Mesangial cell (primary cell): ENCODE results near the gene TMEM39A. TPM values are rescaled to one million over a fixed set of nuclear protein-coding genes. Genes with fewer than 3 reads are reported as not detected.

Source experiments
- total RNA-seq: library from RNA; depleted of rRNA; stranded (reverse); fragments of >200 nt; gene quantifications from 2 replicates; pipeline ENCODE4 v1.2.3, GENCODE V29; 2015

Gene TMEM39A
- 13.7 and 21.9 TPM in 2 replicates for total RNA-seq

GRCh38 chr3:119463171-119464169 is at the start of gene TMEM39A:
Gene TMEM39A (minus strand): TSS chr3:119463615. CDS start chr3:119462074, 1,541 bp downstream.

GRCh38 chr3:119498186-119499011 is 35.0 kb upstream of the TMEM39A start, which contains the start of gene TIMMDC1:
Gene TIMMDC1 (plus strand): TSS chr3:119498547. CDS start chr3:119498734, 187 bp downstream.

Other genes with a start within 250 kb of the TMEM39A start
- gene B4GALT4, start 222.7 kb downstream of the TMEM39A start, total RNA-seq, result 20.4 TPM in 2 replicates
- gene ARHGAP31, start 169.2 kb downstream of the TMEM39A start, total RNA-seq, result 13.4 and 13.6 TPM in 2 replicates
- gene POGLUT1, start 5.3 kb upstream of the TMEM39A start, total RNA-seq, result 8.5 TPM in 2 replicates
- gene TIMMDC1, start 34.9 kb upstream of the TMEM39A start, total RNA-seq, result 52.1 and 74.0 TPM in 2 replicates
- not detected in 2 replicates for gene CD80, start 96.0 kb upstream of the TMEM39A start, total RNA-seq
- gene ADPRH, start 115.9 kb upstream of the TMEM39A start, total RNA-seq, result 5.4 and 8.1 TPM in 2 replicates
- 0.16 and 3.9 TPM in 2 replicates for gene PLA1A, start 134.3 kb upstream of the TMEM39A start, total RNA-seq
- under 0.01 TPM in 1 of 2 replicates, not detected in the other for gene POPDC2, start 197.0 kb upstream of the TMEM39A start, total RNA-seq
- gene COX17, start 213.8 kb upstream of the TMEM39A start, total RNA-seq, result 6.7 and 22.8 TPM in 2 replicates
- gene CFAP91, start 239.4 kb upstream of the TMEM39A start, total RNA-seq, result 2.0 and 3.2 TPM in 2 replicates